Progenitor cell of endocrine pancreas (in vitro differentiated cells): ENCODE results near the gene NFIB. TPM values are rescaled to one million over a fixed set of nuclear protein-coding genes. Genes with fewer than 3 reads are reported as not detected.

ENCODE experiments used
- DNase-seq: peaks from one replicate; pipeline ENCODE4 v3.0.0; 2021; ENCODE audit warnings: low spot score; ENCODE audit not compliant: unreplicated experiment
- H3K27ac Mint-ChIP-seq: 2 replicates; pipeline ENCODE4 v1.8.0; 2021; ENCODE audit warnings: mild to moderate bottlenecking, moderate library complexity, mixed read lengths
- H3K27me3 Mint-ChIP-seq: 2 replicates; pipeline ENCODE4 v1.8.0; 2021; ENCODE audit warnings: mixed read lengths
- H3K36me3 Mint-ChIP-seq: 2 replicates; pipeline ENCODE4 v1.8.0; 2022; ENCODE audit warnings: mixed read lengths; ENCODE audit not compliant: insufficient read depth
- H3K4me1 Mint-ChIP-seq: 2 replicates; pipeline ENCODE4 v1.8.0; 2021; ENCODE audit warnings: low read depth, mixed read lengths
- H3K4me3 Mint-ChIP-seq: 2 replicates; pipeline ENCODE4 v1.8.0; 2021; ENCODE audit warnings: low read depth, mild to moderate bottlenecking, moderate library complexity, mixed read lengths
- H3K9me3 Mint-ChIP-seq: 2 replicates; pipeline ENCODE4 v1.8.0; 2021; ENCODE audit warnings: low read depth, mixed read lengths
- total RNA-seq: library from RNA; stranded (reverse); gene quantifications from 2 replicates; pipeline ENCODE4 v1.2.1, GENCODE V29; 2021
- TF ChIP-seq, protein P1 (sequence below): fragments of 200-600 bp; sonication (generic); IDR thresholded peaks from one replicate; pipeline ENCODE4 v1.5.0; 2021; ENCODE audit warnings: antibody characterized with exemption, mild to moderate bottlenecking; ENCODE audit not compliant: unreplicated experiment

NFIB gene
- total RNA-seq, 1 donor from 2014 or later: 15.5 TPM

DNA sequence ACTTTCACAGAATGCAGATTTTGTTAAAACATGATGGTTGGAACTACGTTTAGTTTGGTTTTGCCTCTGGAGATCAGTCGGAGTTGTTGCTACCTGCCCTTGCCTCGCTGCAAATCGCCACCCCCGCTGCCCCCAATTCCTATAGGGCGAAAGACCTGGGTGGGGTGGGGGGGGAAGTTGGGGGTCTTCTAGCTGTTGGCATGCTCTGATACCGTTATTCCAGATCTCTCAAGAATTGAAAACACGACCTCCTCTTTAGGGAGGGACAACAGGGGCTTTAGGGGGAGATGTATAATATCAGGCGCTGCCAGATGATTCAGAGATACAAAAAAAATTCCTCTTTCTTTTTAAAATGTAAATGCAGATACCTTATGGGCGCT lies 36.4 kb upstream of the NFIB start:
- H3K27ac Mint-ChIP-seq: peak overlapping the region; percentile 30
- H3K4me3 Mint-ChIP-seq: no peak overlapping the region
- peaks cover 40% of the 10 kb centered on the region for H3K4me1 Mint-ChIP-seq
- H3K36me3 Mint-ChIP-seq: no peaks in the 10 kb centered on the region
- no peaks in the 10 kb centered on the region for H3K9me3 Mint-ChIP-seq
- no peak for DNase-seq
- TF ChIP-seq, protein P1, sequence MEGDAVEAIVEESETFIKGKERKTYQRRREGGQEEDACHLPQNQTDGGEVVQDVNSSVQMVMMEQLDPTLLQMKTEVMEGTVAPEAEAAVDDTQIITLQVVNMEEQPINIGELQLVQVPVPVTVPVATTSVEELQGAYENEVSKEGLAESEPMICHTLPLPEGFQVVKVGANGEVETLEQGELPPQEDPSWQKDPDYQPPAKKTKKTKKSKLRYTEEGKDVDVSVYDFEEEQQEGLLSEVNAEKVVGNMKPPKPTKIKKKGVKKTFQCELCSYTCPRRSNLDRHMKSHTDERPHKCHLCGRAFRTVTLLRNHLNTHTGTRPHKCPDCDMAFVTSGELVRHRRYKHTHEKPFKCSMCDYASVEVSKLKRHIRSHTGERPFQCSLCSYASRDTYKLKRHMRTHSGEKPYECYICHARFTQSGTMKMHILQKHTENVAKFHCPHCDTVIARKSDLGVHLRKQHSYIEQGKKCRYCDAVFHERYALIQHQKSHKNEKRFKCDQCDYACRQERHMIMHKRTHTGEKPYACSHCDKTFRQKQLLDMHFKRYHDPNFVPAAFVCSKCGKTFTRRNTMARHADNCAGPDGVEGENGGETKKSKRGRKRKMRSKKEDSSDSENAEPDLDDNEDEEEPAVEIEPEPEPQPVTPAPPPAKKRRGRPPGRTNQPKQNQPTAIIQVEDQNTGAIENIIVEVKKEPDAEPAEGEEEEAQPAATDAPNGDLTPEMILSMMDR: no peak
- H3K27me3 Mint-ChIP-seq: peaks cover 30% of the 10 kb centered on the region

- Mint-ChIP-seq H3K27me3 (peaks cover 24% of the 10 kb centered on the region), H3K27ac (no peak overlapping the region), H3K36me3 (no peaks in the 10 kb centered on the region), H3K4me1 (peaks cover 41% of the 10 kb centered on the region), H3K4me3 (no peak overlapping the region), H3K9me3 (no peaks in the 10 kb centered on the region)
- TF ChIP-seq, protein P1: no peak
- no peak for DNase-seq
These were observed 35.8 kb upstream of the NFIB start for GRCh38 chr9:14349447-14350348.

GRCh38 chr9:14349146-14349446 lies 35.2 kb upstream of the NFIB start:
- H3K9me3 Mint-ChIP-seq: no peaks in the 10 kb centered on the region
- H3K4me3 Mint-ChIP-seq: peak overlapping the region; percentile 59
- H3K27ac Mint-ChIP-seq: peak overlapping the region; percentile 69
- H3K27me3 Mint-ChIP-seq: peaks cover 18% of the 10 kb centered on the region
- TF ChIP-seq, protein P1: no peak
- no peak for DNase-seq
- no peaks in the 10 kb centered on the region for H3K36me3 Mint-ChIP-seq
- H3K4me1 Mint-ChIP-seq: peaks cover 41% of the 10 kb centered on the region

- TF ChIP-seq, protein P1: no peak
- Mint-ChIP-seq H3K27ac (peak overlapping the region; percentile 69), H3K4me1 (peaks cover 40% of the 10 kb centered on the region), H3K36me3 (no peaks in the 10 kb centered on the region), H3K4me3 (peak overlapping the region; percentile 59), H3K9me3 (no peaks in the 10 kb centered on the region), H3K27me3 (peaks cover 12% of the 10 kb centered on the region)
- no peak for DNase-seq
These were observed 34.6 kb upstream of the NFIB start for GRCh38 chr9:14348373-14349145.

DNA sequence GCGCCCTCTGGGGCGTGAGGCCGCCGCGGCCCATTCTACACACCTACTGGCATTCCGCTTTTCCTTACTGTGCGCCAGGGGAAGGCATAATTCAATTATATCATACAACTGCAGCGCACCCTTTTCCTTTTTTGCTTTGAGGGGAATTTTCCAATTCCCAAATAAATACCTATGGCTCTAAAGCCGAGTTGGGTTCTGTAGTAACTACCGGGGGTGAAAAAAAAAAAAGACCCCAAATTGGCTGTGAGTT lies 34.1 kb upstream of the NFIB start:
- peaks cover 10% of the 10 kb centered on the region for H3K27me3 Mint-ChIP-seq

More for the DNA sequence above, 34.1 kb upstream of the NFIB start:
- peak overlapping the region; percentile 67 for H3K27ac Mint-ChIP-seq
- no peak for DNase-seq
- no peaks in the 10 kb centered on the region for H3K36me3 Mint-ChIP-seq
- peaks cover 39% of the 10 kb centered on the region for H3K4me1 Mint-ChIP-seq
- H3K9me3 Mint-ChIP-seq: no peaks in the 10 kb centered on the region
- peak overlapping the region; percentile 59 for H3K4me3 Mint-ChIP-seq
- TF ChIP-seq, protein P1: peak; percentile 16
